Mammary epithelial cell (primary cell): ENCODE measurements around the gene TBC1D22A.

ENCODE experiments used
- EZH2 ChIP-seq: IDR thresholded peaks from 2 replicates; pipeline ENCODE4 v1.6.1; 2012; ENCODE audit warnings: low read length, inconsistent platforms, borderline replicate concordance
- TF ChIP-seq, protein P1 (sequence below), 2 donors: IDR thresholded peaks in 1 of 2; conservative IDR thresholded peaks in 1 of 2; 2 replicates each; pipeline ENCODE4 v1.5.1; 2011 to 2012; ENCODE audit warnings: inconsistent platforms in 2 of 2, low read length in 2 of 2, mild to moderate bottlenecking in 2 of 2, control low read depth in 1 of 2, low read depth in 1 of 2; ENCODE audit not compliant: insufficient read depth in 1 of 2; ENCODE audit errors: extremely low read depth in 1 of 2

DNA sequence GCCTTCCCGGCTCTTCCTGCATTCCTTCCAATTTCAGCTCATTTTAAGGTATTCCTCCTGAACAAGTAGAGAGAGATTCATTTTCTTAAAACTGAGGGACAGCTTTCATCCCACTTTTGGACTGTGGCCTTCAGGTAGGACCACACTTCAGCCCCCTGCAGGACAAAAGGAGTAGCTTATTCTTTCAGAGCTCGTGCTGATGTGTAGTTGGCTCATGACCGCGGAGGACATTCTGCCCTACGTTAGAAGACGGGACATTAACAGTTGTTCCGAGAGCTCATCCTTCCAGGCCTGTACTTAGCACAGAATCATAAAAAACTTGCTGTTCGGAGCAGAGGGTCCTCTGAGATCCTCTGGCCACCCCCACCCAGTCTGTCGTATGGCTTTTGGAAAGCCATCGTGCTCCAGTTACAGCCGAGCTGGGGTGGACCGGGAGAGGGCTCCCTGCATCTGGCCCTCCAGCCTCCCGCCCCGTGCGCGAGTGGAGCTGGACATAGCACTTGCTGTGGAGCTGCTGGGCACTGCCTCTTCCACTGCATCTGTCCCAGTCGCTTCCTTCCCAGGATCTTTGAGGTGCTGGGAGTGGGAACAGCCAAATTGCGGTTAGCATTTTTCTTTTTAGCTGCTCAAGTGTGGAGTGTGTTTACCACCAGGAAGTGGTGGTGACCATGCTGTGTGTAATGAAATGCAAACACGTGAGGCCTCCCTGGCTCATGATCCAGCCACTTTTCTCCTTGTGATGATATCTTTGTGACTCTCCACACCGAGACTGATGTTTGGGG, 250.3 kb downstream of the TBC1D22A start:
- TF ChIP-seq, protein P1, sequence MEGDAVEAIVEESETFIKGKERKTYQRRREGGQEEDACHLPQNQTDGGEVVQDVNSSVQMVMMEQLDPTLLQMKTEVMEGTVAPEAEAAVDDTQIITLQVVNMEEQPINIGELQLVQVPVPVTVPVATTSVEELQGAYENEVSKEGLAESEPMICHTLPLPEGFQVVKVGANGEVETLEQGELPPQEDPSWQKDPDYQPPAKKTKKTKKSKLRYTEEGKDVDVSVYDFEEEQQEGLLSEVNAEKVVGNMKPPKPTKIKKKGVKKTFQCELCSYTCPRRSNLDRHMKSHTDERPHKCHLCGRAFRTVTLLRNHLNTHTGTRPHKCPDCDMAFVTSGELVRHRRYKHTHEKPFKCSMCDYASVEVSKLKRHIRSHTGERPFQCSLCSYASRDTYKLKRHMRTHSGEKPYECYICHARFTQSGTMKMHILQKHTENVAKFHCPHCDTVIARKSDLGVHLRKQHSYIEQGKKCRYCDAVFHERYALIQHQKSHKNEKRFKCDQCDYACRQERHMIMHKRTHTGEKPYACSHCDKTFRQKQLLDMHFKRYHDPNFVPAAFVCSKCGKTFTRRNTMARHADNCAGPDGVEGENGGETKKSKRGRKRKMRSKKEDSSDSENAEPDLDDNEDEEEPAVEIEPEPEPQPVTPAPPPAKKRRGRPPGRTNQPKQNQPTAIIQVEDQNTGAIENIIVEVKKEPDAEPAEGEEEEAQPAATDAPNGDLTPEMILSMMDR (conservative IDR thresholded peaks at IDR 0.05 in 1 of 2, IDR thresholded peaks at IDR 0.05 in 1 of 2; ENCODE audit: extremely low read depth in 1 of 2, insufficient read depth in 1 of 2, low read depth in 1 of 2, low read length in 2 of 2) = peak in 1 of 2 donors; percentile 6
- TF ChIP-seq EZH2 = no peak
